Mesodermal cell (in vitro differentiated cells): Measurements from ENCODE around the gene ZCCHC14.

Experiments
- H3K27ac ChIP-seq: 2 replicates; pipeline ENCODE4 v1.7.0; 2013; ENCODE audit warnings: mild to moderate bottlenecking, low read depth, low read length, moderate library complexity; ENCODE audit not compliant: severe bottlenecking
- H3K36me3 ChIP-seq: 2 replicates; pipeline ENCODE4 v1.7.1; 2013; ENCODE audit warnings: mild to moderate bottlenecking, low read length, moderate library complexity; ENCODE audit not compliant: control insufficient read depth, insufficient read depth
- H3K4me1 ChIP-seq: one replicate; pipeline ENCODE4 v1.7.1; 2013; ENCODE audit warnings: mild to moderate bottlenecking, low read length; ENCODE audit not compliant: insufficient read depth, control insufficient read depth, poor library complexity, severe bottlenecking
- H3K4me3 ChIP-seq: 2 replicates; pipeline ENCODE4 v1.7.0; 2013; ENCODE audit warnings: low read length, control low read depth, mild to moderate bottlenecking; ENCODE audit not compliant: insufficient read depth, poor library complexity, severe bottlenecking; ENCODE audit errors: extremely low read depth
- H3K9me3 ChIP-seq: 2 replicates; pipeline ENCODE4 v1.7.1; 2013; ENCODE audit warnings: mild to moderate bottlenecking, low read length, moderate library complexity; ENCODE audit not compliant: control insufficient read depth
- WGBS, 2 experiments: methylation state at CpG; one replicate each; pipeline ENCODE4 v1.1.5; 2013; ENCODE audit warnings: missing lambda C conversion rate in 2 of 2; ENCODE audit not compliant: insufficient coverage in 2 of 2; 5-methylcytosine and 5-hydroxymethylcytosine counted together

ZCCHC14 gene

GRCh38 chr16:87409153-87409552 is 83.7 kb downstream of the ZCCHC14 start:
- 95 to 98% methylated on average over 9 to 11 of the region's 13 CpGs for WGBS, 2 experiments
- Histone ChIP-seq H3K4me1 (no peaks in the 10 kb centered on the region), H3K4me3 (no peak overlapping the region), H3K27ac (no peak overlapping the region), H3K36me3 (peaks cover 76% of the 10 kb centered on the region), H3K9me3 (no peaks in the 10 kb centered on the region)

GRCh38 chr16:87407511-87408112 is 85.2 kb downstream of the ZCCHC14 start:
- Histone ChIP-seq H3K9me3 (no peaks in the 10 kb centered on the region), H3K36me3 (peaks cover 77% of the 10 kb centered on the region), H3K27ac (no peak overlapping the region), H3K4me1 (no peaks in the 10 kb centered on the region), H3K4me3 (no peak overlapping the region)
- WGBS, 2 experiments, result 94 to 97% methylated on average over 20 to 23 of the region's 26 CpGs

GRCh38 chr16:87406495-87407088 is 86.2 kb downstream of the ZCCHC14 start:
- Histone ChIP-seq H3K27ac (no peak overlapping the region), H3K4me1 (no peaks in the 10 kb centered on the region), H3K4me3 (no peak overlapping the region), H3K9me3 (no peaks in the 10 kb centered on the region), H3K36me3 (peaks cover 74% of the 10 kb centered on the region)
- 95 to 98% methylated on average over 8 to 10 of the region's 14 CpGs for WGBS, 2 experiments

- 95 to 97% methylated on average over 12 to 13 of the region's 19 CpGs for WGBS, 2 experiments
- Histone ChIP-seq H3K36me3 (peaks cover 71% of the 10 kb centered on the region), H3K9me3 (no peaks in the 10 kb centered on the region)
Observed at GRCh38 chr16:87404764-87405625, 87.8 kb downstream of the ZCCHC14 start.

GRCh38 chr16:87395181-87395842 is 97.5 kb downstream of the ZCCHC14 start:
- Histone ChIP-seq H3K4me1 (peaks cover 5% of the 10 kb centered on the region), H3K9me3 (no peaks in the 10 kb centered on the region), H3K36me3 (peaks cover 33% of the 10 kb centered on the region), H3K27ac (no peak overlapping the region), H3K4me3 (no peak overlapping the region)
- 89 to 93% methylated on average over 4 to 5 of the region's 7 CpGs for WGBS, 2 experiments

More at GRCh38 chr16:87404764-87405625, 87.8 kb downstream of the ZCCHC14 start:
- Histone ChIP-seq H3K4me3 (no peak overlapping the region), H3K27ac (peak overlapping the region; percentile 16), H3K4me1 (no peaks in the 10 kb centered on the region)

- Histone ChIP-seq H3K9me3 (no peaks in the 10 kb centered on the region), H3K27ac (no peak overlapping the region), H3K4me3 (peak overlapping the region; percentile 77), H3K4me1 (peaks cover 5% of the 10 kb centered on the region), H3K36me3 (peaks cover 20% of the 10 kb centered on the region)
- 60 to 95% methylated on average over 1 to 4 of the region's 6 CpGs for WGBS, 2 experiments
Observed at GRCh38 chr16:87393680-87394055, 99.2 kb downstream of the ZCCHC14 start.

- Histone ChIP-seq H3K4me3 (peak overlapping the region; percentile 77), H3K4me1 (peaks cover 5% of the 10 kb centered on the region), H3K36me3 (peaks cover 14% of the 10 kb centered on the region), H3K9me3 (no peaks in the 10 kb centered on the region), H3K27ac (peak overlapping the region; percentile 66)
- WGBS, 2 experiments, result 1 to 2% methylated on average over 40 to 45 of the region's 53 CpGs
Observed at GRCh38 chr16:87392821-87393679, 99.8 kb downstream of the ZCCHC14 start.

GRCh38 chr16:87391950-87392820 is 100.6 kb downstream of the ZCCHC14 start, which contains the start of gene MAP1LC3B:
Gene MAP1LC3B (plus strand): TSS chr16:87392336. CDS start chr16:87392428, 92 bp downstream.
- H3K36me3 ChIP-seq, result peaks cover 13% of the 10 kb centered on the region
- H3K4me3 ChIP-seq, result peak within 1 kb of the TSS; percentile 77
- WGBS, 2 experiments, result 0 to 1% methylated on average over 90 to 99 of the region's 113 CpGs
- peak within 1 kb of the TSS; percentile 89 for H3K27ac ChIP-seq
- H3K9me3 ChIP-seq, result no peaks in the 10 kb centered on the region
- H3K4me1 ChIP-seq, result peaks cover 7% of the 10 kb centered on the region

GRCh38 chr16:87391324-87391949 is 101.4 kb downstream of the ZCCHC14 start:
- WGBS, 2 experiments, result 9 to 15% methylated on average over 40 to 41 of the region's 44 CpGs
- H3K36me3 ChIP-seq, result peaks cover 8% of the 10 kb centered on the region
- peak overlapping the region; percentile 89 for H3K27ac ChIP-seq
- peak overlapping the region; percentile 77 for H3K4me3 ChIP-seq
- H3K4me1 ChIP-seq, result peaks cover 11% of the 10 kb centered on the region
- H3K9me3 ChIP-seq, result no peaks in the 10 kb centered on the region
